ENCODE data around the gene SLC47A2.

DNA sequence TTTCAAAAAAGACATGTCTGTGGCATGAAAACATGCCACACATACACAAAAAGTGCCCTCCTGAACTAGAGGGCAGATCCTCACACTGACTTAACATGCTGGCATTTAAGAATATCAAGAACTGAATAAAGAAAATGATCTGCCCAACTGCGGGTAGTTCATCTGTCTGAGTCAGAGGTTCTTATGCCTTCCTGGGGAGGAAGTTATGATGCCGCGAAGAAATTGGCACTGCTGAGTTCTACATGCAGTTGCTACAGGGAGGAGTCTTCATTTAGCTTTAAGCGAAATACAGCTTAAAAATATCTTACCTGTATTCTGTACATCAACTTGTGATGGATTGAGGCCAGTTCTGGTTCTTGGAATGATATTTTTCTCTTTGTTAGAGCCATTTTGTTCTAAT, 61.5 kb downstream of the SLC47A2 start:
- TF ChIP-seq, protein P1, sequence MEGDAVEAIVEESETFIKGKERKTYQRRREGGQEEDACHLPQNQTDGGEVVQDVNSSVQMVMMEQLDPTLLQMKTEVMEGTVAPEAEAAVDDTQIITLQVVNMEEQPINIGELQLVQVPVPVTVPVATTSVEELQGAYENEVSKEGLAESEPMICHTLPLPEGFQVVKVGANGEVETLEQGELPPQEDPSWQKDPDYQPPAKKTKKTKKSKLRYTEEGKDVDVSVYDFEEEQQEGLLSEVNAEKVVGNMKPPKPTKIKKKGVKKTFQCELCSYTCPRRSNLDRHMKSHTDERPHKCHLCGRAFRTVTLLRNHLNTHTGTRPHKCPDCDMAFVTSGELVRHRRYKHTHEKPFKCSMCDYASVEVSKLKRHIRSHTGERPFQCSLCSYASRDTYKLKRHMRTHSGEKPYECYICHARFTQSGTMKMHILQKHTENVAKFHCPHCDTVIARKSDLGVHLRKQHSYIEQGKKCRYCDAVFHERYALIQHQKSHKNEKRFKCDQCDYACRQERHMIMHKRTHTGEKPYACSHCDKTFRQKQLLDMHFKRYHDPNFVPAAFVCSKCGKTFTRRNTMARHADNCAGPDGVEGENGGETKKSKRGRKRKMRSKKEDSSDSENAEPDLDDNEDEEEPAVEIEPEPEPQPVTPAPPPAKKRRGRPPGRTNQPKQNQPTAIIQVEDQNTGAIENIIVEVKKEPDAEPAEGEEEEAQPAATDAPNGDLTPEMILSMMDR (IDR thresholded peaks at IDR 0.05) = no peak
- no peak for TF ChIP-seq POLR2AphosphoS5 (IDR thresholded peaks at IDR 0.05)

All from stomach (tissue), 4 donors.